CD4-positive, alpha-beta T cell treated with Interleukin-10 for 1 hour (primary cell): ENCODE data around the gene SNX27.
"Not testable (repeated sequence)": the region's sequence is repeated elsewhere in the genome, so short reads cannot be mapped to it uniquely, and the experiment has no call there.

Experiments used
- DNase-seq: peaks from one replicate; pipeline ENCODE4 v3.0.0-alpha.2; 2020

The SNX27 gene

GRCh38 chr1:151643085-151643484 is 31.2 kb downstream of the SNX27 start:
- DNase-seq, result not testable (repeated sequence)

DNA sequence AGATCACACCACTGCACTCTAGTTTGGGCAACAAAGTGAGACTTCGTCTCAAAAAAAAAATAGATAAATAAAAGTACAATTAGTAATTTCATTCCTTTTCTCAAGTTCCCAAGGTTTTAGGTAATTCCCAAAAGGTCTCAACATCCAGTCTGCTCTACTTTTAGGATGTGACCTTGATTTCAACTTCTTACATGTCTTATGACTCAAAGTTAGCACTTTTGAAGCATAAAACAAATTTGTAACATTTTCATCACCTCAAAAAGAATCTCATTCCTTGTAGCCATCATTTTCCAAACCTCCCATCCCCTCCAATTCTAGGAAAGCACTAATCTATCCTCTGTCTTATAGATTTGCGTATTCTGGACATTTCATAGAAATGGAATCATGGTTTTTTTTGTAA is 32.2 kb downstream of the SNX27 start:
- no peak for DNase-seq

DNA sequence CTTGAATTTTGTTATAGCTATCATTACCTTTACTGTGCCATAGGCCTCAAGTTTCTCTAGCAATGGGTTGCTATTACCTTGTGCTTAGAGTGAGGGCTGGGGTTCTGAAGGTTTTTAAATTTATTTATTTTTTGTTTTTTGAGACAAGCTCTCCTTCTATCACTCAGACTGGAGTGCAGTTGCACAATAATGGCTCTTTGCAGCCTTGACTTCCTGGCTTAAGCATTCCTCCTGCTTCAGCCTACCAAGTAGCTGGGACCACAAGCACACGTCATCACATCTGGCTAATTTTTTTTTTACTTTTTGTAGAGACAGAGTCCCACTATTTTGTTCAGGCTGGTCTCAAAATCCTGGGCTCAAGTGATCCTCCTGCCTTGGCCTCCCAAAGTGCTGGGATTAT is 41.5 kb downstream of the SNX27 start:
- DNase-seq, result no peak

DNA sequence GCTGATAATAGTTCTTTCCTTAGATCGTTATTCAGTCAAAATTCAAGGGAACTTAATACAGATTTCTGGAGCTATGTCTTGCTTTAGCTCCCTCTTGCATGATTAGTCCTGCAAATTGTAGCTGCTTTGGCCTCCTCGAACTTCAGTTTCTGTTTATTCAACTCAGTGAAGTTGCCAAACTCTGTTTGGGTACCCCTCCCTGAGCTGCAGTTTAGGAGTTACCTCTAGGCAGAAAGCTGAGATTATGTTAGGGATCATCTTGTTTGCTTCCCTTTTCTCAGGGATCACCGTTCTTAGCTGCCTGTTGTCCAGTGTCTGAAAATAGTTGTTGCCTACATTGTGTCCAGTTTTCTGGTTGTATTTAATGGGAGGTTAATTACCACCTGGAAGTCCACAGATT is 43.5 kb downstream of the SNX27 start:
- DNase-seq, result no peak

DNA sequence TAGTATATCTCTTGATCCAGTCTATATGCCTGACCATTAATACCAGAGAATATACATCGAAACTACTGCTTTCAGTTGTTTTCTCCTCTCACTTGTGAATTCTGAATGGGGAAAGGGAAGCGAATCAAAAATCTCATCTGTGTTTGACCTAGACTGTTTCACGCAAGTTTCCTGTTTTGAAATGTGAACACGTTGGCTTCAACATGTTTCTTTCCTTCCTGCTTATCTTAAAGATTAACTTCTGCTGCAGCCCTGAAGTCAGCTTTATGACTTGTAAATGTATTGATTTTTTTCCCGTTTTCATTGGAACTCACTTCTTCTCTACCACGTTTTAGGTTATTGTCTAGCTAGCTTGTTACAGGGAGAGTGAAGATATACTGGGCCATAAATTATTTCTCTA is 49.9 kb downstream of the SNX27 start:
- DNase-seq, result peak; percentile 3

DNA sequence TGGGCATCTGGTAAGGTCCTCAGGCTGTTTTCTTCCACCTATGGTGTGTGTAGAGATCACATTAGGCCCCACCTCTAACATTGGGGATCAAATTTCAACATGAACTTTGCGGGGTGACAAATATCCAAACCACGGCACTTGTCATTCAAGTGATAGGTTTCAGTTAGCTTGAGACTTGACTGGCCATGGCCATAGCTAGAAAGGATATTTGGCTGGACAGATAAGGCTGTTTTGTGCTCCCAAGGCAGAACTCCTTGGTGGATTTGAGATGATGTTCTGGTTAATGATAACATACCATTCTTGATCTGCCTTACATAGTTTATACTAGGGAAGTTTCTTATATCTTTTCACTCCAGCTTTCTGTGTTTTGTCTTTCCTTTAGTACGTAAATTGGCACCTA is 56.2 kb downstream of the SNX27 start:
- DNase-seq, result no peak

- not testable (repeated sequence) for DNase-seq
These were observed 58.3 kb downstream of the SNX27 start for GRCh38 chr1:151670036-151670675.

- DNase-seq, result no peak
These were observed 61.6 kb downstream of the SNX27 start for GRCh38 chr1:151673407-151673806.

DNA sequence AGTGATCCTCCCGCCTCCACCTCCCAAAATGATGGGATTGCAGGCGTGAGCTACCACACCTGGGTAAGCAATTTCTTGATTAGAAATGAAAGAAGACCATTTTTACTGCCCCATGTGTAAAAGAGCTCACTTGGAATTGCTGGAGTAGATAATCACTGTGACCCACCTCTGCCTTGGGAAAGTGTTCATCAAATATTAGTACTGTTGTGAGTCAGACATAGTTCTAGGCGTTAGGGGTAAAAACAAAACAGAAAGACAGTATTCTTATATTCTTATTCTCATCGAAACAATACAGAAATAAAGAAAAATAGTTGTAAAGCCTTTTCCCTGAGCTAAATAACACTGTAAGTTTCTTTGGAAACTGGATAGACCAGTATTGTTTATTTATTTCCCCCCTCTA is 68.5 kb downstream of the SNX27 start:
- DNase-seq, result no peak

GRCh38 chr1:151680826-151681225 is 69.0 kb downstream of the SNX27 start:
- no peak for DNase-seq

GRCh38 chr1:151681923-151682322 is 70.1 kb downstream of the SNX27 start:
- DNase-seq, result no peak

- DNase-seq, result not testable (repeated sequence)
These were observed 71.1 kb downstream of the SNX27 start for GRCh38 chr1:151682901-151683300.

DNA sequence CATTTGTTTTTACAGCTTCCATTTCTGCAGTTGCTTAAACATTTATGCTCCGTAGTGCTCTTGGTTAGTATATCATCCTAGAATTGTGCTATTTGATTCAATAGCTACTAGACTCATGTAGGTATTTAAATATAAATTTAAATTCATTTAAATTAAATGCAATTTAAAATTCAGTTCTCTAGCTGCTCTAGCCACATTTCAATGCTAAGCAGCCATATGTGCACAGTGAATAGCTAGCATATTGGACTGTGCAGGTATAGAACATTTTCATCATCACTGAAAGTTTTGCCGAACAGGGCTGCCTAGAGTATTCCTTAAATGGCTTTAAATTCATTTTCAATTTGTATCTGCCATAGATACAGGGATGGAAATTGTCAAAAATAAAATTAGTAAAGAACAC is 72.3 kb downstream of the SNX27 start:
- DNase-seq, result no peak

GRCh38 chr1:151686561-151686960 is 74.7 kb downstream of the SNX27 start:
- no peak for DNase-seq

DNA sequence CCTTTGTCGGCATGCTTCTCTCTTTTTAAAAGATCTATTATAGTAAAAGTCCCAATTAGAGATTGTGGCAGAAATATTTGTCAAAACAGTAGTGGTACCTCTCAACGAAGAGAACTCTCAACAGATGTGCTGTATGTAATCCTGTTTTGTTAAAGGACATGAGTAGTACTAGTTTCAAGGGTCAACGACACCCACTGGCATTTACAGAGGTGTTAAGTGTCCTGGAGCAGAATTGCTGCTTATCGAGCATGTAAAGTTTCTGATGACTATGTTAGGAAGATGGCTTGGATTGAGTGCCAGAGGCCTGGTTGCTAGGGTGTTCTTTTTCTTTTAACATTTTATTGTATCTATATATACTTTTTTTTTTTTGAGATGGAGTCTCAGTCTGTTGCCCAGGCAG is 77.6 kb downstream of the SNX27 start:
- no peak for DNase-seq

DNA sequence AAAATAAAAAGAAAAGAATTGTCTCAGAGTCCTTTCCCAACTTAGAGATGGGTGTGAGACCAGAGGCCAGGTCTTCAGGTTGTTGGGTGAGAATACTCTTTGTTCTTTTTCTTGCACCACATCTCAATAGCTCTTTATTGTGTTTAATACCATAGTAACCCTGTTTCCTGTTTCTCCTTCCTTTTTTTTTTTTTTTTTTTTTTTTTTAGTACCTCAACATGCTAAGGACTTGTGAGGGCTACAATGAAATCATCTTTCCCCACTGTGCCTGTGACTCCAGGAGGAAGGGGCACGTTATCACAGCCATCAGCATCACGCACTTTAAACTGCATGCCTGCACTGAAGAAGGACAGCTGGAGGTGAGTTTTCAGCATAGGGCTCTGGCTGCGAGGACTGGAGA is 80.4 kb downstream of the SNX27 start:
- no peak for DNase-seq

DNA sequence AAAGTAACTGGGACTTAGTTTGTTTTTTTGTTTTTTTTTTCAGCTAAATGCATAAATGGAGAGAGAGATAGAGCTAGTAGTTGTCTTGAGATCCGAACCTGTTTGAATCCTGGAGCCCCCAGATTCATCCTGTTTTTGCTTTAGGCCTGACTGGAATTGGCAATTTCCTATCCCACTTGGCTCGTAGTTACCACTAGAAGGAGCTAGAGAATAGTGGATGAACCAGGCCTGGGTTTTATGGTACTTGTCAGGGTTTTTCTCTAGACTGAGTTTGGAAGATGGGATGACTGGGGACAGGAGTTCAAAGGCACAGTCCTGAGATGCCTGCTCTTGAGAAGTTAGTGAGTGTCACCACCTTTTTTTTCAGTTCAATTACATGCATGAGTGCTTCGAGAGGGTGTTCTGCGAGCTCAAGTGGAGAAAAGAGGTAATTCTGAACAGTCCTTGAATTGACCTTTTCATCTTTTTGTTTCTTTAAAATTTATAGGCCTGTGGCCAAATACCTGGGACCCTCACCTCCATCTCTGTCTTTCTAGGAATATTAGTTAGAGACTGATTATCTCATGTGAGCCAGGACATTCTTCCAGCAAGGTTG is 81.3 kb downstream of the SNX27 start:
- peak; percentile 7 for DNase-seq

DNA sequence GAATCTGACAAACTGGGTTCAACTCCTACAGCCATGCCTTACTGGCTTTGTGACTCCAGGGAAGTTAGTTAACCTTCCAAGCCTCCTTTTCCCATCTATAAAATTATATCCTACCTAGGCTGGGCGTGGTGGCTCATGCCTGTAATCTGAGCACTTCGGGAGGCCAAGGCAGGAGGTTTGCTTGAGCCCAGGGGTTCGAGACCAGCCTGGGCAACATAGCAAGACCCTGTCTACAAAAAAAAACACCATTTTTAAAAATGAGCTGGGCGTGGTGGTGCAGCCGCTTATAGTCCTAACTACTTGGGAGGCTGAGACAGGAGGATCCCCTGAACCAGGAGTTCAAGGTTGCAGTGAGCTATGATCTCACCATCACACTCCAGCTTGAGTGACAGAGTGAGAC is 89.7 kb downstream of the SNX27 start:
- DNase-seq, result no peak

- DNase-seq, result no peak
These were observed 91.1 kb downstream of the SNX27 start for GRCh38 chr1:151702936-151703335.

- DNase-seq, result no peak
These were observed 92.0 kb downstream of the SNX27 start for GRCh38 chr1:151703813-151704212.

GRCh38 chr1:151704246-151704645 is 92.4 kb downstream of the SNX27 start:
- no peak for DNase-seq

- DNase-seq, result no peak
These were observed 93.3 kb downstream of the SNX27 start for GRCh38 chr1:151705146-151705545.

DNA sequence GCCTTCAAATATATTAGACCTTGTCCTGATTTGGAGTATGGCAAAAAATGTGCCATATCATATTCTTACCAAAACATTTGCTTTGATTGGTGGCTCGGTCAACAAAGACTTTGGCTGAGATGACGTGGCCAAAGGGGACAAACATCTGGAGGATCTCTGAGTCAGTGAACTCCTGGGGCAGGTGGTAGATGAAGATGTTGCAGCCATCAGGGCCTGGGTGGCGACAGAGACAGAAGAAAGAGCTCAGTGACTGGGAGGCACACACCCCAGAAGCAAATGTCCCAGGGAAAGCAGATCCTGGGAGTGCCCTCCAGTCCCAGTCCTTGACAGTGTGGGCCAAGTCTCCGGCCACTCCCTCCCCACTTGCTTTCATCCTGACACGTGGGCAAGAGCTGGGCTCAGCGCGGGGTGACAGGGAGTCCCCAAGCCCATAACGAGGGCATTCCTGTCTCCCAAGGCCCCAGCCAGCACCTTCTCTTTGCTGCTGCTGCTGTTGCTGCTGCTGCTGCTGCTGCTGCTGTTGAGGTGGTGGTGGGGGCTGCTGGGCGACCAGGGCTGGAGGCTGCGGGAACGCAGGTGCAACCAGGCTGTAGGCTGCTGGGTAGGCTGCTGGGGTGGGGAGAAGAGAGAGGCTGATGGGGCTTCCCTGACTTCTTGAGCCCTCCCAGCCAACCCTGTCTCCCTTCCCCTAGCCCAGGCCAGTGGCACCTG is 94.1 kb downstream of the SNX27 start:
- DNase-seq, result no peak
